GM21786 (cell line): ENCODE measurements around the gene BBS1.
"Not testable (repeated sequence)": the region's sequence is repeated elsewhere in the genome, so short reads cannot be mapped to it uniquely, and the experiment has no call there.

ENCODE experiments used
- ATAC-seq: cut with Tn5 transposase; IDR thresholded peaks from one replicate; pipeline ENCODE4 v1.9.1; 2021; ENCODE audit not compliant: unreplicated experiment

The BBS1 gene

DNA sequence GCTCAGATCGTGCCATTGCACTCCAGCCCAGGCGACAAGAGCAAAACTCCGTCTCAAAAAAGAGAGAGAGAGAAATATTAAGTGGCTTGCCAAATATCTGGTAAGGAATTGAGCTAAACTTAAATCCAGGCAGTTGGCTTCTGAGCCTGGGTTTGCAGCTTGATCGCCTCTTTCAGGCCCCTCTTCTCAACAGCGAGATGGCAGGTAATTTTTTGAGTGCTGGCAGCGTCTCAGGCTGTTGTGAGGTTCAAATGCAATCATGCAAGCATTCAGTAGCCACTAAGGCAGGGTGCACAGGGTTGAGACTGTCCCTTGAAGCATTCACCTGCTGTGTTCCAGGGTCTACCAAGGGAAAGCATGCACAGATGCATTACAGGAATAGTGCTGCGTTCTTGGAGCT is 58.6 kb downstream of the BBS1 start:
- ATAC-seq = no peak

DNA sequence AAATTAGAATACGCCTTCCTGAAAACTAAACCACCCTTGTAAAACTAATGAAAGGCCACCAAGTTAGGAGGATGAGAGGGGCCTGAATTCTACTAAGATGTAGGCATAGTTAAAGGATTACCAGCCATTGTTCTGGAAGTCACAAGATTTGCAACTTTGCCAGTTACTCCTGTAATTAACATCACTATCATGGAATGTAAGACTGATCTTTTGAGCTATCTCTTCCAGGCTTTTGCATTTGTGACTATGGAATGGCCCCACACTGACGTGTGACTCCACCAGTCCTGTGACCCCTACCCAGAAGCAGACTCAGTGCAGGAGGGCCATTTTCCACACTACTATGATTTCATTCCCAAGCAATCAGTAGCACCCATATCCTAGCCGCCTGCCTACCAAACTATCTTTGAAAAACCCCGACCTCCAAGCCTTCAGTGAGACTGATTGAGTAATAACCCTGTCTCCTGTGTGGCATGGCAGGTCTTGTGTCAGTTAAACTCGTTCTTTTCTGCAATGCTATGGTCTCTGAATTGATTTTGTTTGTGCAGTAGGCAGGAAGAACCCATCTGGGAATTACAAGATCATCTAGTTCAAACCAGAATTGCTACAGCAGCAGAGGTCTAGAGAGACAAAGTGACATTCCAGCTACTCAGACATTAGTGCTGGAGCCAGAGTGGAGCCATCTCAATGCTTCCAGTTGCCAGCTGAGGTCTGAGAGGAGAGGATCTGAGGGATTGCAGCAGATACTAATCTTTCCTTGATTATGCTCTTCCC is 59.8 kb downstream of the BBS1 start:
- no peak for ATAC-seq

- no peak for ATAC-seq
Measured at GRCh38 chr11:66570850-66571180, 60.4 kb downstream of the BBS1 start.

GRCh38 chr11:66579017-66579606 is 68.7 kb downstream of the BBS1 start:
- no peak for ATAC-seq

DNA sequence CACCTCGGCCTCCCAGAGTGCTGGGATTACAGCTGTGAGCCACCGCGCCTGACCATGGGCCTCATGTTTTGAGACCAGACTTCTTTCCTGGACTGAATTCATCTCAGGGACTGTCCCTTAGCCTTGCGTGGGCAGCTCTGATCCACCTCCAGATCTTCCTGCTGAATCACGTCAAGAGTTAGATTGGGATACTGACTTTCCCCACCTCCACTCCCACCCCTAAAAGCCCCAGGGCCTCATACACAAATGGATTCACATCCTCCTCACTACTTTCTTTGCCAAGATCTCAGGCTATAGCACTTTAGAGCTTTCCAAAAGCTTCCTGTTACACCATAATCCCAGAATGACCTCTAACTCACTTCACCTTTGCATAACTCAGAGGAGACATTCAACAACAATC is 70.4 kb downstream of the BBS1 start:
- ATAC-seq = no peak

DNA sequence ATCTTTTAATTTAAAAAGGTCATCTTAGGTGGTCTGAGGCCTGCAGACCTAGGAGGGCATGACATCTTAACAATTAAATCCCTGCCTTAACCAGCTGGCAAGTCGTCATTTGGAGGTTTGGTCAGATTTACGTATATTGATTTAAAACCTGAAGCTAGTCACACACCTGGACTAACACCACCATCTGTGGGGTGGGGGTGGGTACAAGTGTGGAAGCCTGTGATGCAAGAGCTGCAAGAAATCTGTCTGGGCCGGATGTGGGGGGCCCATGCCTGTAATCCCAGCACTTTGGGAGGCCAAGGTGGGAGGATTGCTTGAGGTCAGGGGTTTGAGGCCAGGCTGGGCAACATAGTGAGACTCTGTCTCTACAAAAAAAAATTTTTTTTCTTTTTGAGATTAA is 70.8 kb downstream of the BBS1 start:
- no peak for ATAC-seq

- ATAC-seq = not testable (repeated sequence)
Measured at GRCh38 chr11:66582565-66583147, 72.2 kb downstream of the BBS1 start.
